Right lobe of liver (tissue), 4 donors: ENCODE data around the gene RNF152.
A peak's percentile ranks its signal among the peaks of the same experiment; 100 is the strongest.

ENCODE experiments used
- CTCF ChIP-seq, 4 donors: fragments of 200-600 bp in 3 of 4; fragments of 450-650 bp in 1 of 4; IDR thresholded peaks; one replicate each; pipeline versions ENCODE4 v1.5.1 to v1.8.0; 2016 to 2022; ENCODE audit warnings: antibody characterized with exemption in 4 of 4, mild to moderate bottlenecking in 2 of 4
- POLR2A ChIP-seq: fragments of 450-650 bp; IDR thresholded peaks from one replicate; pipeline ENCODE4 v1.6.1; 2017; ENCODE audit warnings: antibody characterized with exemption, mild to moderate bottlenecking
- donor health status: DM: no; HTN: no; CAD: no.
- donor health status: DM: no; HTN: no; CAD: no.
- donor health status: DM: no; HTN: yes; CAD: no.

GRCh38 chr18:61901323-61901986 lies 8.6 kb upstream of the RNF152 start:
- TF ChIP-seq POLR2A (no peak), CTCF (IDR thresholded peaks at IDR 0.05) (peak; percentile 68 to 87 (median 86))
